Smooth muscle cell (in vitro differentiated cells): Measurements from ENCODE around the gene HM13. TPM values are rescaled to one million over a fixed set of nuclear protein-coding genes. Genes with fewer than 3 reads are reported as not detected.

ENCODE experiments used
- DNase-seq: peaks from one replicate; lab custom pipeline; 2025; ENCODE audit not compliant: unreplicated experiment; lab: John Stamatoyannopoulos, UW
- H2AFZ ChIP-seq: fragments of 200-600 bp; sonication (generic); 2 replicates; pipeline ENCODE4 v1.6.0; 2016; ENCODE audit warnings: antibody characterized with exemption, low read depth, mild to moderate bottlenecking
- H3F3A ChIP-seq: fragments of 200-600 bp; sonication (generic); 2 replicates; pipeline ENCODE4 v1.6.0; 2017; ENCODE audit warnings: antibody characterized with exemption, low read depth
- H3K27ac ChIP-seq: fragments of 200-600 bp; sonication (generic); 2 replicates; pipeline ENCODE4 v1.5.1; 2016; ENCODE audit warnings: low read depth, mild to moderate bottlenecking
- H3K27me3 ChIP-seq: fragments of 200-600 bp; sonication (generic); 2 replicates; pipeline ENCODE4 v1.6.1; 2016; ENCODE audit warnings: low read depth, mild to moderate bottlenecking
- H3K36me3 ChIP-seq: fragments of 200-600 bp; sonication (generic); 2 replicates; pipeline ENCODE4 v1.5.1; 2016; ENCODE audit warnings: low read depth
- H3K4me1 ChIP-seq: fragments of 200-600 bp; sonication (generic); 2 replicates; pipeline ENCODE4 v1.5.1; 2016; ENCODE audit warnings: low read depth
- H3K4me2 ChIP-seq: fragments of 200-600 bp; sonication (generic); 2 replicates; pipeline ENCODE4 v1.6.0; 2016; ENCODE audit warnings: mild to moderate bottlenecking
- H3K4me3 ChIP-seq: fragments of 200-600 bp; sonication (generic); 2 replicates; pipeline ENCODE4 v1.5.1; 2016; ENCODE audit warnings: mild to moderate bottlenecking
- H3K79me2 ChIP-seq: fragments of 200-600 bp; sonication (generic); 2 replicates; pipeline ENCODE4 v1.6.0; 2016; ENCODE audit warnings: low read depth, mild to moderate bottlenecking
- H3K9ac ChIP-seq: fragments of 200-600 bp; sonication (generic); 2 replicates; pipeline ENCODE4 v1.6.0; 2016; ENCODE audit warnings: low read depth
- H3K9me3 ChIP-seq: fragments of 200-600 bp; sonication (generic); replicated peaks from 2 replicates; pipeline ENCODE4 v1.5.1; 2016; ENCODE audit warnings: low read depth
- H4K20me1 ChIP-seq: fragments of 200-600 bp; sonication (generic); 2 replicates; pipeline ENCODE4 v1.6.0; 2016; ENCODE audit warnings: low read depth
- WGBS: methylation state at CpG from one replicate; pipeline ENCODE4 v1.1.7; 2016; ENCODE audit warnings: low lambda C conversion rate; 5-methylcytosine and 5-hydroxymethylcytosine counted together
- microRNA-seq: library from miRNA; unstranded; fragments of <30 nt; microRNA quantifications from one replicate; pipeline ENCODE4, GENCODE V29; 2016; ENCODE audit warnings: borderline number of aligned reads
- polyA plus RNA-seq: library from polyadenylated mRNA; unstranded; fragments of >200 nt; fragmentation: Nextera tagmentation; extraction: Ambion mirVana; gene quantifications from 2 replicates; pipeline ENCODE4 v1.2.1, GENCODE V29; 2016
- small RNA-seq: library from RNA; depleted of rRNA; stranded (forward); fragments of <200 nt; gene quantifications from one replicate; pipeline ENCODE3, GENCODE V24; 2014
- total RNA-seq: library from RNA; depleted of rRNA; stranded (reverse); fragments of >200 nt; gene quantifications from 2 replicates; pipeline ENCODE4 v1.2.3, GENCODE V29; 2014
- TF ChIP-seq, protein P1 (sequence below): fragments of 200-600 bp; sonication (generic); IDR thresholded peaks from 2 replicates; pipeline ENCODE4 v1.5.1; 2017; ENCODE audit warnings: borderline replicate concordance, mild to moderate bottlenecking, antibody characterized with exemption; ENCODE audit not compliant: insufficient read depth, poor library complexity, severe bottlenecking

The HM13 gene
- total and polyA plus RNA-seq, 2 experiments from 2014 or later: 210 to 336 TPM

DNA sequence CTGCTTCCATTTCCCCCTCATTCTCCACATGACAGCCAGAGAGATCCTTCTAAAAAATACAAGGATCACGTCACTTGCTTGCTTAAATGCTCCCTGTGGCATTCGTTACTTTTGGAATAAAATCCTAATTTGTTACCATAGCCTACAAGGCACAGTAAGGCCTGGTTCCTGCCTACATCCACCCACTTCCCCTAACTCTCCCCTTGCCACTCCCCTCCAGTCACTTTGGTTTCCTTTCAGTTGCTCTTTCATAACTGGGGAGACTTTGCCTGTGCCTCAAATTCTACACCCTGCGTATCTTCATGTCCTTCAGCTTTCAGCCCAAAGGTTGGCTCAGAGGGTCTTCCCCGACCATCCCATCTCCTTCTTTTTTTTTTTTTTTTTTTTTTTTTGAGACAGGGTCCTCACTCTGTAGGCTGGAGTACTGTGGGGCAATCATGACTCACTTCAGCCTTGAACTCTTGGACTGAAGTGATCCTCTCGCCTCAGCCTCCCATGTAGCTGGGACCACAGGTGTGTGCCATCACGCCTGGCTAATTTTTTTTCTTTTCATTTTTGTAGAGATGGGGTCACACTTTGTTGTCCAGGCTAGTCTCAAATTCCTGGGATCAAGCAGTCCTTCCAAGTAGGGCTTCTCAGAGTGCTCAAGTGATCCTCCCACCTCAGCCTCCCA, 103.3 kb downstream of the HM13 start:
- H2AFZ ChIP-seq: no peak overlapping the region
- 94% methylated on average over 6 of the region's 6 CpGs for WGBS
- H3K4me3 ChIP-seq: no peak overlapping the region
- TF ChIP-seq, protein P1, sequence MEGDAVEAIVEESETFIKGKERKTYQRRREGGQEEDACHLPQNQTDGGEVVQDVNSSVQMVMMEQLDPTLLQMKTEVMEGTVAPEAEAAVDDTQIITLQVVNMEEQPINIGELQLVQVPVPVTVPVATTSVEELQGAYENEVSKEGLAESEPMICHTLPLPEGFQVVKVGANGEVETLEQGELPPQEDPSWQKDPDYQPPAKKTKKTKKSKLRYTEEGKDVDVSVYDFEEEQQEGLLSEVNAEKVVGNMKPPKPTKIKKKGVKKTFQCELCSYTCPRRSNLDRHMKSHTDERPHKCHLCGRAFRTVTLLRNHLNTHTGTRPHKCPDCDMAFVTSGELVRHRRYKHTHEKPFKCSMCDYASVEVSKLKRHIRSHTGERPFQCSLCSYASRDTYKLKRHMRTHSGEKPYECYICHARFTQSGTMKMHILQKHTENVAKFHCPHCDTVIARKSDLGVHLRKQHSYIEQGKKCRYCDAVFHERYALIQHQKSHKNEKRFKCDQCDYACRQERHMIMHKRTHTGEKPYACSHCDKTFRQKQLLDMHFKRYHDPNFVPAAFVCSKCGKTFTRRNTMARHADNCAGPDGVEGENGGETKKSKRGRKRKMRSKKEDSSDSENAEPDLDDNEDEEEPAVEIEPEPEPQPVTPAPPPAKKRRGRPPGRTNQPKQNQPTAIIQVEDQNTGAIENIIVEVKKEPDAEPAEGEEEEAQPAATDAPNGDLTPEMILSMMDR: no peak
- H3F3A ChIP-seq: no peaks in the 10 kb centered on the region
- no peaks in the 10 kb centered on the region for H3K9me3 ChIP-seq
- no peak overlapping the region for H3K9ac ChIP-seq
- no peaks in the 10 kb centered on the region for H3K36me3 ChIP-seq
- DNase-seq: no peak
- H3K4me1 ChIP-seq: no peaks in the 10 kb centered on the region
- H3K79me2 ChIP-seq: no peaks in the 10 kb centered on the region
- no peak overlapping the region for H3K27ac ChIP-seq
- H4K20me1 ChIP-seq: no peaks in the 10 kb centered on the region
- no peaks in the 10 kb centered on the region for H3K27me3 ChIP-seq
- H3K4me2 ChIP-seq: no peak overlapping the region

Small RNA genes lying within 50 kb of the gene (microRNA-seq; reads per million reads assigned to microRNA genes)
- not detected for gene MIR3193

Small RNA genes lying within 50 kb of the gene (small RNA-seq; reads per million reads assigned to genes)
- gene MIR3193: not detected

Other genes starting within 250 kb of the HM13 start
- gene DEFB116, start 205.9 kb upstream of the HM13 start, total RNA-seq: not detected in 2 replicates
- not detected in 2 replicates for gene DEFB116, start 205.9 kb upstream of the HM13 start, polyA plus RNA-seq
- gene DEFB118, start 145.8 kb upstream of the HM13 start, total RNA-seq: not detected in 2 replicates
- not detected in 2 replicates for gene DEFB118, start 145.8 kb upstream of the HM13 start, polyA plus RNA-seq
- not detected in 2 replicates for gene DEFB119, start 123.9 kb upstream of the HM13 start, total RNA-seq
- gene DEFB119, start 123.9 kb upstream of the HM13 start, polyA plus RNA-seq: not detected in 2 replicates
- not detected in 2 replicates for gene DEFB121, start 108.2 kb upstream of the HM13 start, total RNA-seq
- not detected in 2 replicates for gene DEFB121, start 108.2 kb upstream of the HM13 start, polyA plus RNA-seq
- gene DEFB123, start 73.8 kb upstream of the HM13 start, total RNA-seq: not detected in 2 replicates
- not detected in 2 replicates for gene DEFB123, start 73.8 kb upstream of the HM13 start, polyA plus RNA-seq
- gene DEFB124, start 39.3 kb upstream of the HM13 start, total RNA-seq: not detected in 2 replicates
- gene DEFB124, start 39.3 kb upstream of the HM13 start, polyA plus RNA-seq: not detected in 2 replicates
- gene REM1, start 39.2 kb upstream of the HM13 start, total RNA-seq: 0.85 TPM in 1 of 2 replicates, not detected in the other
- gene REM1, start 39.2 kb upstream of the HM13 start, polyA plus RNA-seq: 1.1 and 1.4 TPM in 2 replicates
- gene ID1, start 90.8 kb downstream of the HM13 start, total RNA-seq: 396 and 414 TPM in 2 replicates
- gene ID1, start 90.8 kb downstream of the HM13 start, polyA plus RNA-seq: 87.6 and 182 TPM in 2 replicates
- gene COX4I2, start 123.5 kb downstream of the HM13 start, total RNA-seq: not detected in 2 replicates
- gene COX4I2, start 123.5 kb downstream of the HM13 start, polyA plus RNA-seq: 0.80 and 2.1 TPM in 2 replicates
- gene BCL2L1, start 208.4 kb downstream of the HM13 start, total RNA-seq: 35.5 and 47.0 TPM in 2 replicates
- gene BCL2L1, start 208.4 kb downstream of the HM13 start, polyA plus RNA-seq: 24.8 and 41.1 TPM in 2 replicates
- 24.5 and 28.3 TPM in 2 replicates for gene TPX2, start 224.8 kb downstream of the HM13 start, total RNA-seq
- 18.7 and 21.7 TPM in 2 replicates for gene TPX2, start 224.8 kb downstream of the HM13 start, polyA plus RNA-seq